ENCODE results near the gene SORCS3.

DNA sequence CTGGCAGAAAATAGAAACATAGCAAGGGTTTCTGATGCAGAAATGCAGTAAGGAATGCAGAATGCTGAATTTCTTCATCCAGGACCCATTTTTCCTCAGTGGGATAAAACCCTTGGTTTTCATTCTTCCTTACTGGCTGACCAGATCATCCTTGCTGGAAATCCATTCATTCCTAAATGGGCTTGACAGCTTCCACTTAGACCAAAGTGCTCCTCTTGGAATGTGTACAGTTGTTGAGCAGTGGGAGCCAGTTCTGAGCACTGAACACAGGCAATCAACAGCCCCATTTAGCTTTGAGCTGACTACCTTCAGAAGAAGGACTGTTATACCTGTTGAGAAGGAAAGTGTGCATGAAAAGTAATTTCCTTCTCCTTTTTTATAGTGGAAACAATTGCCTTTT, 232.1 kb downstream of the SORCS3 start:
- TF ChIP-seq CTCF (IDR thresholded peaks at IDR 0.05 in 2 of 3, conservative IDR thresholded peaks at IDR 0.05 in 1 of 3; ENCODE audit: control insufficient read depth in 2 of 3, extremely low read depth in 1 of 3, insufficient read depth in 1 of 3, low read depth in 3 of 3, low read length in 3 of 3) (no peak), EZH2 (IDR thresholded peaks at IDR 0.05; ENCODE audit: borderline replicate concordance, control insufficient read depth, low read depth, low read length) (no peak), MAX (IDR thresholded peaks at IDR 0.05; ENCODE audit: low read depth, low read length) (no peak), CEBPB (IDR thresholded peaks at IDR 0.05; ENCODE audit: borderline replicate concordance in 1 of 2, low read depth in 2 of 2, low read length in 2 of 2) (no peak), SUZ12 (IDR thresholded peaks at IDR 0.05; ENCODE audit: unreplicated experiment) (no peak), MEF2B (IDR thresholded peaks at IDR 0.05; ENCODE audit: partially characterized antibody, poor library complexity, severe bottlenecking) (no peak), ATF7 (IDR thresholded peaks at IDR 0.05; ENCODE audit: low read depth) (no peak), BHLHE40 (IDR thresholded peaks at IDR 0.05; ENCODE audit: borderline replicate concordance in 1 of 2, low read depth in 2 of 2, low read length in 1 of 2) (no peak)
- TF ChIP-seq, protein P1, sequence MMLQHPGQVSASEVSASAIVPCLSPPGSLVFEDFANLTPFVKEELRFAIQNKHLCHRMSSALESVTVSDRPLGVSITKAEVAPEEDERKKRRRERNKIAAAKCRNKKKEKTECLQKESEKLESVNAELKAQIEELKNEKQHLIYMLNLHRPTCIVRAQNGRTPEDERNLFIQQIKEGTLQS (IDR thresholded peaks at IDR 0.05; ENCODE audit: borderline replicate concordance, extremely low read depth, low read depth, low read length): no peak

All from GM12878 (cell line).